ENCODE results near the gene CEP131.

- TF ChIP-seq CTCF (IDR thresholded peaks at IDR 0.05; ENCODE audit: low read length) (no peak), EZH2 (optimal IDR thresholded peaks at IDR 0.05; ENCODE audit: low read depth, low read length) (no peak)
These were observed 5.3 kb downstream of the CEP131 start for GRCh38 chr17:81217491-81217890.
